HG03432 (cell line): Measurements from ENCODE around the gene ACD.
A peak's percentile ranks its signal among the peaks of the same experiment; 100 is the strongest.

Experiments
- ATAC-seq: cut with Tn5 transposase; IDR thresholded peaks from one replicate; pipeline ENCODE4 v1.9.1; 2021; ENCODE audit warnings: mild to moderate bottlenecking, moderate library complexity; ENCODE audit not compliant: unreplicated experiment

ACD gene

GRCh38 chr16:67648088-67648763 is 11.8 kb downstream of the ACD start:
- no peak for ATAC-seq

GRCh38 chr16:67647681-67648080 is 12.4 kb downstream of the ACD start:
- no peak for ATAC-seq

GRCh38 chr16:67647111-67647651 is 12.9 kb downstream of the ACD start:
- ATAC-seq, result no peak

DNA sequence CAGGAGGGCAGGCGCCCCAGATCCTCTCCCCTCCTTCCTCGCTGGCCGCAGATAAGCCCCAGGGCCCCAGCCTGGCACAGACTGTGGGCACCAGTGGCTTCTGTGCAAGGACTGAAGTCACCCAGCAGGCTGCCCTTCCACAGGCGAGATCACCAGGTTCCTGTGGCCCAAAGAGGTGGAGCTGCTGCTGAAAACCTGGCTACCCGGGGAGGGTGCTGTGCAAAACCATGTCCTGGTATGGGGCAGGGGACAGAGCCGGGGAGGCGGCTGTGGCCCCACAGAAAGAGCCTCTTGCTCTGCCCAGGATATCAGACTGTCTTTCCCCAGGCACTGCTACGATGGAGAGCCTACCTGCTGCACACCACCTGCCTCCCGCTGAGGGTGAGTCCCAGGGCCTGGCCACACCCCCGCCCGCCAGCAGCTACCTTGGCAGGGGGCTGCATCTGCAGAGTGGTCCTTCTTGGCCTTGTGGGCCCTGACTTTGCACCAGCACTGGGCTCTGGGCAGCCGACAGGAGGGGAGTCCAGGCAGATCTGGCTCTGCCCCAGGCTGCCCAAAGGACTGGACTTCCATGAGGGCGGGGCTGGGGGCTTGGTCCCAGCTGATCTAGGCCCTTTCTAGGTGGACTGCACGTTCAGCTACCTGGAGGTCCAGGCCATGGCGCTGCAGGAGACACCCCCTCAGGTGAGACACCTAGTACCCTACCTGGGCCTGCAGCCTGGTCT is 14.5 kb downstream of the ACD start:
- peak; percentile 13 for ATAC-seq

DNA sequence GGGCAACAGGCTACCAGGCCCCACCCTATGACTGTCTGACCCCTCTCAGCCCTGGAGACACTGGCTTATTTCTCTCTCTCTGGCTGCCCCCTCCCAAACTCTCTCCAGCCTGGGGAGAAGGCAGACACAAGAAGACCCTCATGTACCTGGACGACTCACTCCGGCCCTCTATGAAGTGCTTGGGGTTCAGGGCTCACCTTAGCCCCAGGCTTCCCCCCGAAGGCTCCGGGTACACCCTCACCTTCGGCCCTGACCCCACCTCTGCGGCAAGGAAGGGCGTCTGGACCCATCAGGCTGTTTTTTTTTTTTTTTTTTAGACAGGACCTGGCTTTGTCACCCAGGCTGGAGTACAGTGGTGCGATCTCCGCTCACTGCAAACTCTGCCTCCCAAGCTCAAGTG is 16.0 kb downstream of the ACD start:
- ATAC-seq, result no peak

- ATAC-seq, result no peak
These were observed 18.0 kb downstream of the ACD start for GRCh38 chr16:67641779-67642708.

DNA sequence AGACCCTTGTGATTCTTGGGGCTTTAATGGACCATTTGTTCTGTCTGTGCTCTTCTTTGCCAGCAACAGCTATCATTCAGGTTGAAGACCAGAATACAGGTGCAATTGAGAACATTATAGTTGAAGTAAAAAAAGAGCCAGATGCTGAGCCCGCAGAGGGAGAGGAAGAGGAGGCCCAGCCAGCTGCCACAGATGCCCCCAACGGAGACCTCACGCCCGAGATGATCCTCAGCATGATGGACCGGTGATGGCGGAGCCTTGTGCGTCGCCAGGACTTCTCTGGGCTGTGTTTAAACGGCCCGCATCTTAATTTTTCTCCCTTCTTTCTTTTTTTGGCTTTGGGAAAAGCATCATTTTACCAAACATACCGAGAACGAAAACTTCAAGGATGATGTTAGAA is 22.4 kb downstream of the ACD start:
- ATAC-seq, result no peak

- no peak for ATAC-seq
These were observed 23.3 kb downstream of the ACD start for GRCh38 chr16:67636713-67637112.

- ATAC-seq, result no peak
These were observed 27.5 kb downstream of the ACD start for GRCh38 chr16:67632415-67633172.

- ATAC-seq, result no peak
These were observed 31.8 kb downstream of the ACD start for GRCh38 chr16:67628216-67628615.

DNA sequence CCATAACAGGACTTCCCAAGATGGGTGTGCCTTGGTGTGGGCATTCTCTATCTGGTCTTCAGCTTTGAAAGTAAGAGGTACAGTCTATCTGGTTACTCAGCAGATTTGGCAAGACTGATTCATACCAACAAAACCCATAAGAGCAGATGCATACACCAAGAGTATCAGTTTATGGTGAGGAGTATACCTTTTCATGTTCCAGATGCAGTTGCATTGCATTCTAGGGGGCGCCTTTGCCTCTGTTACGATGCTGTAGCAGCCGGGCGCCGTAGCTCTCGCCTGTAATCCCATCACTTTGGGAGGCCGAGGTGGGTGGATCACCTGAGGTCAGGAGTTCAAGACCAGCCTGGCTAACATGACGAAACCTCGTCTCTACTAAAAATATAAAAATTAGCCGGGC is 46.3 kb downstream of the ACD start:
- ATAC-seq, result no peak

GRCh38 chr16:67608364-67608763 is 51.7 kb downstream of the ACD start:
- no peak for ATAC-seq
